HepG2 (cell line): ENCODE results near the gene IRF3. TPM values are rescaled to one million over a fixed set of nuclear protein-coding genes. Genes with fewer than 3 reads are reported as not detected.

Experiments used
- AGO1 ChIP-seq: fragments of 200-400 bp; formaldehyde crosslinking; IDR thresholded peaks from 2 replicates; pipeline ENCODE4 v1.6.1; 2017; ENCODE audit warnings: mild to moderate bottlenecking, low read depth, low read length, moderate library complexity; ENCODE audit not compliant: poor library complexity, severe bottlenecking
- GATAD1 ChIP-seq: IDR thresholded peaks from 2 replicates; pipeline ENCODE4 v1.6.1; 2016; ENCODE audit warnings: missing genetic modification reagents, missing compliant biosample characterization
- GPN1 ChIP-seq: sonication (generic); formaldehyde crosslinking; IDR thresholded peaks from 2 replicates; pipeline ENCODE4 v1.5.1; 2020; ENCODE audit warnings: missing genetic modification reagents, borderline replicate concordance
- KAT7 ChIP-seq: IDR thresholded peaks from 2 replicates; pipeline ENCODE4 v1.6.1; 2018; ENCODE audit warnings: borderline replicate concordance, missing compliant biosample characterization
- MED1 ChIP-seq: sonication (generic); formaldehyde crosslinking; IDR thresholded peaks from 2 replicates; pipeline ENCODE4 v1.4.0; 2020; ENCODE audit warnings: missing genetic modification reagents
- NR1H2 ChIP-seq: sonication (generic); formaldehyde crosslinking; IDR thresholded peaks from 2 replicates; pipeline ENCODE4 v1.8.1; 2022; ENCODE audit warnings: low read depth, missing genetic modification reagents, borderline replicate concordance
- SMARCC2 ChIP-seq: fragments of 450-650 bp; IDR thresholded peaks from 2 replicates; pipeline ENCODE4 v1.6.1; 2017; ENCODE audit warnings: antibody characterized with exemption, mild to moderate bottlenecking
- ZBTB42 ChIP-seq: sonication (generic); formaldehyde crosslinking; IDR thresholded peaks from 2 replicates; pipeline ENCODE4 v1.5.0; 2020; ENCODE audit warnings: mild to moderate bottlenecking, missing genetic modification reagents
- ZMAT3 ChIP-seq: sonication (generic); formaldehyde crosslinking; conservative IDR thresholded peaks from 2 replicates; pipeline ENCODE4 v1.7.0; 2021; ENCODE audit warnings: missing genetic modification reagents
- ZNF12 ChIP-seq: sonication (generic); formaldehyde crosslinking; IDR thresholded peaks from 2 replicates; pipeline ENCODE4 v1.5.0; 2020; ENCODE audit warnings: missing genetic modification reagents
- ZNF678 ChIP-seq: sonication (generic); formaldehyde crosslinking; IDR thresholded peaks from 2 replicates; pipeline ENCODE4 v1.4.0; 2020; ENCODE audit warnings: mild to moderate bottlenecking, missing genetic modification reagents
- polyA plus RNA-seq, 8 experiments: library from polyadenylated mRNA; depleted of rRNA in 3 of 8; stranded (reverse) in 7 of 8; unstranded in 1 of 8; fragments of >200 nt; fragmentation: Illumina TruSeq in 4 of 8; extraction: Trizol in 4 of 8; gene quantifications; 2 replicates each; pipeline versions ENCODE4 v1.2.1 to v1.2.3, GENCODE V29; 2011 to 2016; ENCODE audit warnings: low read depth in 4 of 8, missing spikeins in 1 of 8, mixed read lengths in 1 of 8; ENCODE audit not compliant: insufficient read depth in 1 of 8
- total RNA-seq, 5 experiments: library from RNA; depleted of rRNA; stranded (reverse); fragments of >200 nt; fragmentation: Illumina TruSeq; extraction: Trizol; gene quantifications; 2 replicates each; pipeline ENCODE4 v1.2.3, GENCODE V29; 2016; ENCODE audit warnings: low read depth in 1 of 5
- TF ChIP-seq, protein P1 (sequence below): fragments of 450-650 bp; IDR thresholded peaks from 2 replicates; pipeline ENCODE4 v1.6.1; 2017; ENCODE audit warnings: mild to moderate bottlenecking
- TF ChIP-seq, protein P2 (sequence below): sonication (generic); formaldehyde crosslinking; IDR thresholded peaks from 2 replicates; pipeline ENCODE4 v1.4.0; 2020; ENCODE audit warnings: missing genetic modification reagents
- TF ChIP-seq, protein P3 (sequence below): IDR thresholded peaks from 2 replicates; pipeline ENCODE4 v1.6.1; 2016; ENCODE audit warnings: control low read depth
- TF ChIP-seq, protein P4 (sequence below): sonication (generic); formaldehyde crosslinking; IDR thresholded peaks from 2 replicates; pipeline ENCODE4 v1.8.0; 2022; ENCODE audit warnings: mild to moderate bottlenecking, missing genetic modification reagents; ENCODE audit not compliant: insufficient replicate concordance
- TF ChIP-seq, protein P5 (sequence below): sonication (generic); formaldehyde crosslinking; IDR thresholded peaks from 2 replicates; pipeline ENCODE4 v1.4.0; 2020; ENCODE audit warnings: missing genetic modification reagents, low read depth, mild to moderate bottlenecking, borderline replicate concordance
- TF ChIP-seq, protein P6 (sequence below): sonication (generic); formaldehyde crosslinking; IDR thresholded peaks from 2 replicates; pipeline ENCODE4 v1.8.0; 2022; ENCODE audit warnings: missing genetic modification reagents, mild to moderate bottlenecking, borderline replicate concordance
- TF ChIP-seq, protein P7 (sequence below): sonication (generic); formaldehyde crosslinking; IDR thresholded peaks from 2 replicates; pipeline ENCODE4 v1.4.0; 2020; ENCODE audit warnings: mild to moderate bottlenecking, missing genetic modification reagents

Gene IRF3
- total and polyA plus RNA-seq, 2 of the 13 experiments (the other 11 are each of a cell fraction or from before 2014, with no cell fraction given): 61.9 to 65.5 TPM

DNA sequence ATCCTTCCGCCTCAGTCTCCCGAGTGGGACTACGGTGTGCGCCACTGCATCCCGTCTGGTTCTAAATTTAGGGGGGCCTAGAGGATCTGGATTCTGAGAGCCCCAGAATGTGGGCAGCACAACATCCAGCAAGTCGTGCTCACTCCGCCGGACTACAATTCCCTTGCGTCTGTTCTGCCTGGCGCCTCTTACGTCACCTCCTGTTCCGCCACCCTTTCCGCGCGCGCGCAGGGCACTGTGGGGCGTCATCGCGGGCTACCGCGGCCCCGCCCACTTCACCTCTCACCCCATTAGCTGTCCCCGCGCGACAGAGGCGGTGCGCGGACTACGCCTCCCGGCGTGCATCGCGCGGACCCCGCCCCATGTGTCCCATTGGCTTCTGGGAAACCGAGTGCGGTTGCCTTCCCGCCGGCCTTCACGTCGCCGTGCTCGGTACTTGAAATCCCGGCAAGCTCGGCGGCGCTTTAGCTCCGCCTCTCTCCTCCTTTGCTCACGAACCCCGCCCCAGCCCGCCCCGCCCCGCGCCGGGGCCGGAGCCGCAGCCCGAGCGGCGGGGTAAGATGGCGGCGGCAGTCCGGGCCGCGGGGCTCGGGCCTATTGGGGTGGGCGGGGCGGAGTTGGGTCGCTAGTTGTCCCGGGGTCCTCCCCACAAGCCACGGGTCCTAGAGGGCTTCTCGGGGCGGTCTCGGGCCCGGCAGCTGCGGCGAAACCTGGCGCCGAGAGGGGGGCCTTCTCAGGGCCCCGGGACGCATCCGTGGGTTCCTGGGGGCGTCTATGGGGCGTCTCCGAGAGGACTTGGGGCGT is 23.8 kb downstream of the IRF3 start, which contains the start of gene SCAF1 (continued):
- TF ChIP-seq, protein P1, sequence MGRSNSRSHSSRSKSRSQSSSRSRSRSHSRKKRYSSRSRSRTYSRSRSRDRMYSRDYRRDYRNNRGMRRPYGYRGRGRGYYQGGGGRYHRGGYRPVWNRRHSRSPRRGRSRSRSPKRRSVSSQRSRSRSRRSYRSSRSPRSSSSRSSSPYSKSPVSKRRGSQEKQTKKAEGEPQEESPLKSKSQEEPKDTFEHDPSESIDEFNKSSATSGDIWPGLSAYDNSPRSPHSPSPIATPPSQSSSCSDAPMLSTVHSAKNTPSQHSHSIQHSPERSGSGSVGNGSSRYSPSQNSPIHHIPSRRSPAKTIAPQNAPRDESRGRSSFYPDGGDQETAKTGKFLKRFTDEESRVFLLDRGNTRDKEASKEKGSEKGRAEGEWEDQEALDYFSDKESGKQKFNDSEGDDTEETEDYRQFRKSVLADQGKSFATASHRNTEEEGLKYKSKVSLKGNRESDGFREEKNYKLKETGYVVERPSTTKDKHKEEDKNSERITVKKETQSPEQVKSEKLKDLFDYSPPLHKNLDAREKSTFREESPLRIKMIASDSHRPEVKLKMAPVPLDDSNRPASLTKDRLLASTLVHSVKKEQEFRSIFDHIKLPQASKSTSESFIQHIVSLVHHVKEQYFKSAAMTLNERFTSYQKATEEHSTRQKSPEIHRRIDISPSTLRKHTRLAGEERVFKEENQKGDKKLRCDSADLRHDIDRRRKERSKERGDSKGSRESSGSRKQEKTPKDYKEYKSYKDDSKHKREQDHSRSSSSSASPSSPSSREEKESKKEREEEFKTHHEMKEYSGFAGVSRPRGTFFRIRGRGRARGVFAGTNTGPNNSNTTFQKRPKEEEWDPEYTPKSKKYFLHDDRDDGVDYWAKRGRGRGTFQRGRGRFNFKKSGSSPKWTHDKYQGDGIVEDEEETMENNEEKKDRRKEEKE: no peak
- TF ChIP-seq GPN1 (CRISPR knock-in tag) (no peak), ZNF678 (CRISPR knock-in tag) (no peak), KAT7 (CRISPR knock-in tag) (peak; percentile 70; the same call in 1 of the 2 replicates), ZMAT3 (CRISPR knock-in tag) (no peak), ZNF12 (no peak), AGO1 (peak; percentile 69), SMARCC2 (no peak), MED1 (no peak; the same call in 1 of the 2 replicates), NR1H2 (CRISPR knock-in tag) (no peak), ZBTB42 (CRISPR knock-in tag) (no peak), GATAD1 (CRISPR knock-in tag) (peak; percentile 87)
- TF ChIP-seq, protein P2, sequence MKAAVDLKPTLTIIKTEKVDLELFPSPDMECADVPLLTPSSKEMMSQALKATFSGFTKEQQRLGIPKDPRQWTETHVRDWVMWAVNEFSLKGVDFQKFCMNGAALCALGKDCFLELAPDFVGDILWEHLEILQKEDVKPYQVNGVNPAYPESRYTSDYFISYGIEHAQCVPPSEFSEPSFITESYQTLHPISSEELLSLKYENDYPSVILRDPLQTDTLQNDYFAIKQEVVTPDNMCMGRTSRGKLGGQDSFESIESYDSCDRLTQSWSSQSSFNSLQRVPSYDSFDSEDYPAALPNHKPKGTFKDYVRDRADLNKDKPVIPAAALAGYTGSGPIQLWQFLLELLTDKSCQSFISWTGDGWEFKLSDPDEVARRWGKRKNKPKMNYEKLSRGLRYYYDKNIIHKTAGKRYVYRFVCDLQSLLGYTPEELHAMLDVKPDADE (CRISPR knock-in tag): no peak
- TF ChIP-seq, protein P3, sequence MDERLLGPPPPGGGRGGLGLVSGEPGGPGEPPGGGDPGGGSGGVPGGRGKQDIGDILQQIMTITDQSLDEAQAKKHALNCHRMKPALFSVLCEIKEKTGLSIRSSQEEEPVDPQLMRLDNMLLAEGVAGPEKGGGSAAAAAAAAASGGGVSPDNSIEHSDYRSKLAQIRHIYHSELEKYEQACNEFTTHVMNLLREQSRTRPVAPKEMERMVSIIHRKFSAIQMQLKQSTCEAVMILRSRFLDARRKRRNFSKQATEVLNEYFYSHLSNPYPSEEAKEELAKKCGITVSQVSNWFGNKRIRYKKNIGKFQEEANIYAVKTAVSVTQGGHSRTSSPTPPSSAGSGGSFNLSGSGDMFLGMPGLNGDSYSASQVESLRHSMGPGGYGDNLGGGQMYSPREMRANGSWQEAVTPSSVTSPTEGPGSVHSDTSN: no peak
- TF ChIP-seq, protein P4, sequence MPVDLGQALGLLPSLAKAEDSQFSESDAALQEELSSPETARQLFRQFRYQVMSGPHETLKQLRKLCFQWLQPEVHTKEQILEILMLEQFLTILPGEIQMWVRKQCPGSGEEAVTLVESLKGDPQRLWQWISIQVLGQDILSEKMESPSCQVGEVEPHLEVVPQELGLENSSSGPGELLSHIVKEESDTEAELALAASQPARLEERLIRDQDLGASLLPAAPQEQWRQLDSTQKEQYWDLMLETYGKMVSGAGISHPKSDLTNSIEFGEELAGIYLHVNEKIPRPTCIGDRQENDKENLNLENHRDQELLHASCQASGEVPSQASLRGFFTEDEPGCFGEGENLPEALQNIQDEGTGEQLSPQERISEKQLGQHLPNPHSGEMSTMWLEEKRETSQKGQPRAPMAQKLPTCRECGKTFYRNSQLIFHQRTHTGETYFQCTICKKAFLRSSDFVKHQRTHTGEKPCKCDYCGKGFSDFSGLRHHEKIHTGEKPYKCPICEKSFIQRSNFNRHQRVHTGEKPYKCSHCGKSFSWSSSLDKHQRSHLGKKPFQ: no peak
- TF ChIP-seq, protein P5, sequence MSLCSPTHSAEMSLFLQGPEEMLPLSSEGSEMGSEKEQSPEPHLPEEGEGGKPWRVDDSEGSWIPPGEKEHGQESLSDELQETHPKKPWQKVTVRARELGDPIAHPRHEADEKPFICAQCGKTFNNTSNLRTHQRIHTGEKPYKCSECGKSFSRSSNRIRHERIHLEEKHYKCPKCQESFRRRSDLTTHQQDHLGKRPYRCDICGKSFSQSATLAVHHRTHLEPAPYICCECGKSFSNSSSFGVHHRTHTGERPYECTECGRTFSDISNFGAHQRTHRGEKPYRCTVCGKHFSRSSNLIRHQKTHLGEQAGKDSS: 0 out of 2 replicates have a peak, but pooled peaks have one; percentile 24
- TF ChIP-seq, protein P6, sequence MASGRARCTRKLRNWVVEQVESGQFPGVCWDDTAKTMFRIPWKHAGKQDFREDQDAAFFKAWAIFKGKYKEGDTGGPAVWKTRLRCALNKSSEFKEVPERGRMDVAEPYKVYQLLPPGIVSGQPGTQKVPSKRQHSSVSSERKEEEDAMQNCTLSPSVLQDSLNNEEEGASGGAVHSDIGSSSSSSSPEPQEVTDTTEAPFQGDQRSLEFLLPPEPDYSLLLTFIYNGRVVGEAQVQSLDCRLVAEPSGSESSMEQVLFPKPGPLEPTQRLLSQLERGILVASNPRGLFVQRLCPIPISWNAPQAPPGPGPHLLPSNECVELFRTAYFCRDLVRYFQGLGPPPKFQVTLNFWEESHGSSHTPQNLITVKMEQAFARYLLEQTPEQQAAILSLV (CRISPR knock-in tag): peak; percentile 44; the same call in 1 of the 2 replicates
- TF ChIP-seq, protein P7, sequence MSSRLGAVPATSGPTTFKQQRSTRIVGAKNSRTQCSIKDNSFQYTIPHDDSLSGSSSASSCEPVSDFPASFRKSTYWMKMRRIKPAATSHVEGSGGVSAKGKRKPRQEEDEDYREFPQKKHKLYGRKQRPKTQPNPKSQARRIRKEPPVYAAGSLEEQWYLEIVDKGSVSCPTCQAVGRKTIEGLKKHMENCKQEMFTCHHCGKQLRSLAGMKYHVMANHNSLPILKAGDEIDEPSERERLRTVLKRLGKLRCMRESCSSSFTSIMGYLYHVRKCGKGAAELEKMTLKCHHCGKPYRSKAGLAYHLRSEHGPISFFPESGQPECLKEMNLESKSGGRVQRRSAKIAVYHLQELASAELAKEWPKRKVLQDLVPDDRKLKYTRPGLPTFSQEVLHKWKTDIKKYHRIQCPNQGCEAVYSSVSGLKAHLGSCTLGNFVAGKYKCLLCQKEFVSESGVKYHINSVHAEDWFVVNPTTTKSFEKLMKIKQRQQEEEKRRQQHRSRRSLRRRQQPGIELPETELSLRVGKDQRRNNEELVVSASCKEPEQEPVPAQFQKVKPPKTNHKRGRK: no peak
